Mucosa of stomach (tissue), 1 donor: Measurements from ENCODE around the gene TMEM98.
"Not testable (repeated sequence)": the region's sequence is repeated elsewhere in the genome, so short reads cannot be mapped to it uniquely, and the experiment has no call there.

Experiments
- H3K27me3 ChIP-seq: one replicate; pipeline ENCODE4 v1.7.0; 2013; ENCODE audit warnings: mild to moderate bottlenecking, low read length; ENCODE audit not compliant: control insufficient read depth, insufficient read depth
- H3K36me3 ChIP-seq: one replicate; pipeline ENCODE4 v1.7.0; 2013; ENCODE audit warnings: low read length; ENCODE audit not compliant: control insufficient read depth, insufficient read depth
- H3K4me1 ChIP-seq: one replicate; pipeline ENCODE4 v1.7.0; 2013; ENCODE audit warnings: mild to moderate bottlenecking, low read length; ENCODE audit not compliant: control insufficient read depth, insufficient read depth
- H3K4me3 ChIP-seq: one replicate; pipeline ENCODE4 v1.7.0; 2013; ENCODE audit warnings: low read length
- H3K9ac ChIP-seq: one replicate; pipeline ENCODE4 v1.7.0; 2013; ENCODE audit warnings: mild to moderate bottlenecking, low read length, moderate library complexity
- H3K9me3 ChIP-seq: one replicate; pipeline ENCODE4 v1.7.0; 2013; ENCODE audit warnings: mild to moderate bottlenecking, low read length, moderate library complexity; ENCODE audit not compliant: control insufficient read depth
- donor health status: Pancreatic carcinoma.

TMEM98 gene

GRCh38 chr17:32971171-32971570 lies 43.2 kb downstream of the TMEM98 start:
- H3K9me3 ChIP-seq: no peaks in the 10 kb centered on the region

DNA sequence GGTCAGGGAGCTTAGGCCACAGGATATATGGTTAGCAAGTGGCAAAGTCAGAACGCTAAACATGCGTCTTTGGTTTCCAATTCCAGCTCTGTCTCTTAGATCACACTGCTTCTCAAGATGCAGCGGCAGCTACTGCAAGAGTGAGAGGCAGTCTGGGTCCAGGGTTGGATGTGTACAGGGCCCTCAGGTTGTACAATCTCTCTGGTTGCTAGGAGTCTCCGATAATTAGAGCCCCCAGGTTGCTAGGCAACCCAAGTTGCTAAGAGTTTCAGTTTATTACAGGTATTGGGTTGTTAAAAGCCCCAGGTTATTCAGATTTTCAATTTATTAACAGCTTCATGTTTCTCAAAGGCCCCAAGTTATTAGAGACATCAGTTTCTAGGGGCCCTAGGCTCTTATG lies 48.2 kb downstream of the TMEM98 start:
- Histone ChIP-seq H3K27me3 (no peaks in the 10 kb centered on the region), H3K4me1 (peaks cover 5% of the 10 kb centered on the region), H3K9ac (no peak overlapping the region), H3K36me3 (no peaks in the 10 kb centered on the region), H3K9me3 (no peaks in the 10 kb centered on the region), H3K4me3 (no peak overlapping the region)

More at GRCh38 chr17:32971171-32971570, 43.2 kb downstream of the TMEM98 start:
- H3K36me3 ChIP-seq: no peaks in the 10 kb centered on the region
- no peak overlapping the region for H3K9ac ChIP-seq
- peaks cover 16% of the 10 kb centered on the region for H3K4me1 ChIP-seq
- no peaks in the 10 kb centered on the region for H3K27me3 ChIP-seq
- H3K4me3 ChIP-seq: no peak overlapping the region

- Histone ChIP-seq H3K27me3 (no peaks in the 10 kb centered on the region), H3K9me3 (peaks cover 2% of the 10 kb centered on the region)
Measured at GRCh38 chr17:32976605-32977004, 48.7 kb downstream of the TMEM98 start.

GRCh38 chr17:32980230-32980629 lies 52.3 kb downstream of the TMEM98 start:
- Histone ChIP-seq H3K9me3 (peaks cover 4% of the 10 kb centered on the region), H3K27me3 (no peaks in the 10 kb centered on the region), H3K4me1 (no peaks in the 10 kb centered on the region), H3K4me3 (no peak overlapping the region), H3K9ac (no peak overlapping the region), H3K36me3 (no peaks in the 10 kb centered on the region)

More at GRCh38 chr17:32976605-32977004, 48.7 kb downstream of the TMEM98 start:
- no peak overlapping the region for H3K4me3 ChIP-seq
- no peaks in the 10 kb centered on the region for H3K36me3 ChIP-seq
- no peak overlapping the region for H3K9ac ChIP-seq
- H3K4me1 ChIP-seq: peaks cover under 1% of the 10 kb centered on the region

DNA sequence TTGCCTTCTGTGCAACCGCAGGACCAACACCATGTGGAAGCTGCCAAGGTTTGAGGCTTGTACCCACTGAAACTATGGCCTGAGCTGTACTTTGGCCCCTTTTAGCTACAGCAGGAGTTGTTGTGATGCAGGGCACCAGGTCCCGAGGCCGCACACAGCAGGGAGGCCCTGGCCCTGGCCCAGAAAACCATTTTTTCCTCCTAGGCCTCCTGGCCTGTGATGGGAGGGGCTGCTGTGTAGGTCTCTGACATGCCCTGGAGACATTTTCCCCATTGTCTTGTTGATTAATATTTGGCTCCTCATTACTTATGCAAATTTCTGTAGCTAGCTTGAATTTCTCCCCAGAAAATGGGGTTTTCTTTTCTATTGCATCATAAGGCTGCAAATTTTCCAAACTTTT lies 53.7 kb downstream of the TMEM98 start:
- not testable (repeated sequence) for H3K4me3 ChIP-seq, H3K9me3 ChIP-seq, H3K9ac ChIP-seq, H3K36me3 ChIP-seq, H3K4me1 ChIP-seq, H3K27me3 ChIP-seq

GRCh38 chr17:32985050-32985756 lies 57.2 kb downstream of the TMEM98 start:
- H3K27me3 ChIP-seq: no peaks in the 10 kb centered on the region
- peaks cover 4% of the 10 kb centered on the region for H3K9me3 ChIP-seq
- H3K4me1 ChIP-seq: no peaks in the 10 kb centered on the region
- no peak overlapping the region for H3K4me3 ChIP-seq
- H3K36me3 ChIP-seq: no peaks in the 10 kb centered on the region
- no peak overlapping the region for H3K9ac ChIP-seq

GRCh38 chr17:32987453-32987805 lies 59.5 kb downstream of the TMEM98 start:
- H3K4me3 ChIP-seq, H3K27me3 ChIP-seq, H3K36me3 ChIP-seq, H3K9me3 ChIP-seq, H3K9ac ChIP-seq, H3K4me1 ChIP-seq: not testable (repeated sequence)

- not testable (repeated sequence) for H3K36me3 ChIP-seq, H3K9me3 ChIP-seq, H3K9ac ChIP-seq, H3K27me3 ChIP-seq, H3K4me3 ChIP-seq
- H3K4me1 ChIP-seq: peaks cover 10% of the 10 kb centered on the region
Measured at GRCh38 chr17:32987868-32988267, 59.9 kb downstream of the TMEM98 start.

DNA sequence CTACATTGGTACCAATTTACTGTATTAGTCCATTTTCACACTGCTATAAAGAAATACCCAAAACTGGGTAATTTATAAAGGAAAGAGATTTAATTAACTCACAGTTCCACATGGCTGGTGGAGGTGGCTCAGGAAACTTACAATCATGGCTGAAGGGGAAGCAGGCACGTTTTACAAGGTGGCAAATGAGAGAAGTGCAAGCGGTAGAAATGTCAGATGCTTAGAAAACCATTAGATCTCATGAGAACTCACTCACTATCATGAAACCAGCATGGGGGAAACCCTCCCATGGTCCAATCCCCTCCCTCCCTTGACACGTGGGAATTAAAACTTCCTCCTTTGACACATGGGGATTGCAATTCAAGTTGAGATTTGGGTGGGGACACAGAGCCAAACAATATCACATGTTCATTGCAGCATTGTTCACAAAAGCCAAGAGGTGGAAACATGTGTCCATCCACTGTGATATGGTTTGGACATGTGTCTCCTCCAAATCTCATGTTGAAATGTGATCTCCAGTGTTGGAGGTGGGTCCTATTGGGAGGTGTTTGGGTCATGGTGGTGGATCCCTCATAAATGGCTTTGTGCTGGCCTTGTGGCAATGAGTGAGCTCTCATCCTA lies 60.6 kb downstream of the TMEM98 start:
- no peaks in the 10 kb centered on the region for H3K27me3 ChIP-seq
- no peaks in the 10 kb centered on the region for H3K9me3 ChIP-seq
- H3K36me3 ChIP-seq: no peaks in the 10 kb centered on the region
- H3K9ac ChIP-seq: no peak overlapping the region
- H3K4me1 ChIP-seq: peaks cover 10% of the 10 kb centered on the region
- no peak overlapping the region for H3K4me3 ChIP-seq

DNA sequence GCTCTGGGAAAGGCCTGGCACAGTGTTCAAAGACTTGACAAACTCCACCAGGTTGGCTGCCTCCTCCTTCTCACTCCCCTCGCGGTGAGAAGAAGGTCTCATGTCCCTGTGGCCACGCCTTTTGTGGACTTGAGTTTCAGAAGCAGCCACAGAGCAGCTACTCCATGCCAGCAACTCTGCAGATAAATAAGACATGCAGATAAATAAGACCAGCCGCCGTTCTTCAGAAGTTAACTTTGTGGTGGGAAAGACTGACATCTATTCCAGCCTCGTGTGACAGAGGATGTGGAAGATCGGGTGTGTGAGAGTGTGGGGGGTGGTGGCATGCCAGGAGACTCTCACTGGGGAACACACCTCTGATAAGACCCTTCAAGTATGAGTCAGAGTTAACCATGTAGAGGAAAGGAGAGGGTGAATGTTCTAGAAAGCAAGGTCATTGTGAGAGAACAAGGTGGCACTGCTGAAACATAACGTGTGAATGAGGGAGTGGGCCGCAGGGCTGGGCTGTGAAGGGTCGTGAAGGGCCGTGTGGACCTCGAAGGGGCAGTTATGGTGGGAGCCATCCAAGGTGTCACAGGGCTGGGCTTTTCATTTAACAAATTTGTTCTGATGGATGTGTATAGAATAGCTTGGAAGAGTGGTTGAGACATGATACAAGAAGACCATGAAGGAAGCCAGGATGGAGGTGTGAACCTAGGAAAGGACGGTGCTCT lies 64.5 kb downstream of the TMEM98 start:
- Histone ChIP-seq H3K9me3 (no peaks in the 10 kb centered on the region), H3K4me3 (no peak overlapping the region), H3K4me1 (peaks cover 10% of the 10 kb centered on the region), H3K9ac (no peak overlapping the region), H3K36me3 (no peaks in the 10 kb centered on the region), H3K27me3 (no peaks in the 10 kb centered on the region)

DNA sequence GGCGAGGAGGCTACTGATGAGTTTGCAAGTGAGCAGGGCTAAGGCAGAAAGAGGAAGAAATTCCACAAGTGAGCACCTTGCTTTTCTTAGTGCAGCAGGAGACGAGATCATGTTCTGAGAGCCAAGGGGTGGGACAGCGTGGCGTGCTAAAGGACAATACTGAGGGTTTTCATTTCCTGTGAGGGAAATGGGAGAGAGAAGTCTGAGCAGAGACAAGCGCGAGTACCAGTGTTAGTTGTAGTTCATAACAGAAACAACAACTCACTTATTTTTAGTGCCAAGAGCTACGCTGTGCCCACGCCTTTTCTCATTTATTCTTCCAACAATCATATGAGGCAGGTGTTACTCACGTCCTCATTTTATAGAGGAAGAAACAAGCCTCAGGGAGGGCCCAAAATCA lies 66.0 kb downstream of the TMEM98 start:
- peaks cover 17% of the 10 kb centered on the region for H3K4me1 ChIP-seq
- no peaks in the 10 kb centered on the region for H3K36me3 ChIP-seq
- no peak overlapping the region for H3K9ac ChIP-seq
- no peaks in the 10 kb centered on the region for H3K9me3 ChIP-seq
- H3K4me3 ChIP-seq: no peak overlapping the region
- peaks cover 6% of the 10 kb centered on the region for H3K27me3 ChIP-seq
